GM18907 (cell line): ENCODE results near the gene KY.

Experiments
- ATAC-seq: cut with Tn5 transposase; IDR thresholded peaks from one replicate; pipeline ENCODE4 v1.9.1; 2021; ENCODE audit warnings: mild to moderate bottlenecking, moderate library complexity; ENCODE audit not compliant: unreplicated experiment

KY gene, protein sequence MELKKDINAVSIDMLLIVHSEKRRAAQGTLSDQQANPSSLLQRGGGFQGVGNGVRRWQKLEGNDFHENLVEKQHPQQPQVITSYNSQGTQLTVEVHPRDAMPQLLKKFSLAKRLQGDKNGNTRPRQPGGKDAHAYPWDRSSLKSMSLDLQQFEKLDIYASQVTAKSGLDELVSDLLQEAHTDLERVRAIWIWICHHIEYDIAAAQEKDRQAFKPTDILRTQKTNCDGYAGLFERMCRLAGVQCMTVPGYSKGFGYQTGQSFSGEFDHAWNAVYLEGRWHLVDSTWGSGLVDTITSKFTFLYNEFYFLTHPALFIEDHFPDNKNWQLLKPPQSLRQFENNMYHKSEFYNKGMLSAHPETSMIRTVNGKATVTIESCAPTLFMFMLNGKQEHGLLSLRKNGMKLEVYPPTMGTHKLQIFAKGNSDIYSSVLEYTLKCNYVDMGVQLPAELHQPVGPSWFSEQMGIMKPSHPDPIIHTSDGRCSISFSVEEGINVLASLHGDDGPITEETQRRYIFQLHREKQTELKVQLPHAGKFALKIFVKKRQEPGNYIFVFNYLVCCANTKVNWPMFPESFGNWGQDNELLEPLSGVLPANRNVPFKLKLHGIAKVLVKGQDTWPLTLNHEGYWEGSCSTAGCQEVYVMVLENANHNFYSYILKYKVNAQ

DNA sequence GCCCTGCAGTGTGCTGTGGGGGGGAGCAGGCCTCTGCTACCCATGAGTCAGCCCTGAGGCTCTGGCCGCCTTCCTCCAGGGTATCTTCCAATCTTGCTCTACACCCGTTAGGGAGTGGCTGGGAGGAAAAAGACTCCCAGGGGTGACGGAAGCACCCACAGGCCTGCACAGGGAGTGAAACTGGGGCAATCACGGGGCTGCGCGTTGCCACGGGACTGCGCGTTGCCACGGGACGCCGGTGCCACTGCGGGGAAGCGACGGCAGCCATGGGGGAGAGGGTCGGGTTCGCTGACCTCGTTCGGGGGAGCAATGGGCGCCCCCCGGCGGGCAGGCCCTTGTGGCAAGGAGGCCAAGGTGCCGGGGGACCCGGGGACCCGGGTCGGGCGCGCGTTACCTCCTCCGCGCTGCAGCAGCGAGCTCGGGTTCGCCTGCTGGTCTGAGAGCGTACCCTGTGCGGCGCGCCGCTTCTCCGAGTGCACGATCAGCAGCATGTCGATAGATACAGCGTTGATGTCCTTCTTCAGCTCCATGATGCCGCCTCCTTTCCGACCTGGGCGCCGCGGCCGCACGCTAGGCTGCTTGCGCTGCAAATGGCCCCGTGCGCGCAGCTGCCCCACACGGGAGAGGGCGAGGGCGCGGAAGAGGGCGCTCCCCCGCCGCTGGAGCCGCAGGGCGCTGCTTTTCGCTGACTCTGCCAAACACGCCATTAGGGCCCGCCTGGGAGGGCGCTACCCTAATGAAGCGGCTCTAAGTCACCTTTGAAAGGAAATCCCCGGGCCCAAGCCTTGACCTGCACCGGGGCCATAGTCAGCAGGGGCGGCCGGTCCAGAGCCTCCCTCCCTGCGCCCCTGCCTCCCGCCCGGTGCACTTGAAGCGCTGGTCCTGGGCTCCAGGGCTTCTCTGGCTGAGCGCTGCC is at the start of gene KY:
Gene KY (minus strand): TSS at position 592 of the 916 bp plus-strand sequence. CDS start 62 bp downstream, at position 530.
- ATAC-seq = no peak

DNA sequence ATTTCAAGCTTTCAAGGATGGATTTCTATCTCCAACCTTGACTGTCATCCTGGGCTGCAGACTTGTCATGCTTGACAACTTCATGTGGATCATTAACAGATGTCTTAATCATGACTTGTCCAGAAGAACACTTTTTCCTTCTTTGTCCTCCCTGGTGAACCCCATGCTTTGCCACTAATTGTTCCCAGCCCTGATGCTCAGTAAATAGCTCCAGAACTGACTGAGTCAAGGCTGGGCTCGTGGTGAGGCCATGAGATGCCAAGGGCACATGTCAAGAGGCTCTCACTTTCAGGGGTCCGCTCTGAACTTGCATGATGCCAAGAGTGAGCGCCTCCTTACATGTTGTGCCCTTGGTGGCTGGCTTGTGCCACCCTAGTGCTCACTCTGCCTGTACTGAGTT is 48.9 kb upstream of the KY start:
- ATAC-seq = no peak

DNA sequence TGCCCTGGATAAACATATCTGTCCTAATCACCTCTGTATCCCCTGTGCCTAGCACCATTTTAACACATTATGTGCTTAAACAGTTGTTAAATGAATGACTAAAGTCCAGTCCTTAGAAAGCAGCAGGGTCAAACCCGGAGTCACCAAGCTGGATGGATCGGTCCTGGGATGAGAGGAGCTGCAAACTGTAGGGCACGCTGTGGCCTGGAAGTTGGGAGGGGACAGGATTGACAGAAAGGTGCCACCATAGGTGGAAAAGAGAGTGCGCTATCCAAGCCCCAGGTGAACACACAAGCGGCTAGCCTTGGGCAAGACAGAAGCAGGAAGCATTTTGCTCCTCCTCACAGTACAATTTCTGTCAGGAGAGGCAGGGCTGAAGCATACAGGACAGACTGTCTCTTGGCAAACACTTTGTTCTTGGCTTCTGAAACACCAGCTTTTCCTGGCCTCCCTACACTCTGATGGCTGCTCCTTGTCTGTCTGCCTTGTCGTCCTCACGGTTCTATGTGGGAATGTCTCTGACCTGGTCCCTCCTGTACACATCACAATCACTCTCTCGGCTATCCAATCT is 48.4 kb upstream of the KY start:
- no peak for ATAC-seq

DNA sequence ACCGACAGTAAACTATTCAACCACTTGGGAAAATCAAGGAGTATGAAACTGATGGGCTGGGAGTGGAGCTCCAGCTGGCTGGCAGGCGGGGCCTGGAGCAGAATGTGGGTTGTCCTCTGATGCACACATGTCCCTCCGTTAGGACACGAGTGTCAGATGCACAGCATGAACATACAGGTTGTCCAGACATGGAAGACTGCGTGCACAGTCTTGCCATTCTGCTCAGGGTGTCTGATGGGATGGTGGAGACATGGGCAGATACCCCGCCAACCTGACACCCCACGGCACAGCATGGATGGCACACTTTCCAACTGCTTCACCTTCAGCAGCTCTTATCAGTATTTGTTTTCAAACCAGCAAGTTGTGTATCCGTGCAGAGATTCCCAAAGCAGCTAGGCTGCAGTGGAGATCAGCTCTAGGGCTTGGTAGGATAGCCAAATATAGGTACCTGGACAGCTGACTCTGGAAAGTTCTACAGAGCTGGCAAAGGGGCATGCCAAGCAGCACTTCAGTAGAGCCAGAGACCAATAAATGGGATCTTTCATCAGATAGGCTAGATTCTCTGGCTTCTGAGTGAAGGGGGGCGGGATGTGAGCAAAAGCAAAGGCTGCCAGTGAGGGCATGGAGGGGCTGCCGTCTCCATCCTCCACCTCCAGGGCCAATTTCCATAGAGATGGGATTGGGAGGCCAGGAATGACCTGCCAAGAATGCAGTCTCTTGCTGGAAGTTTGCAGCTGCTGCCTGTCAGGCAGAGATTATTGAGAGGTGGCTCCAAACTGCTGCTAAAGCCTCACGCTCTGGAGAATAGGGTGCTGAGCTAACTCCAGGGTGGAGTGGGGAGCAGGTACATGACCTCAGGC is 47.2 kb upstream of the KY start:
- ATAC-seq = no peak

DNA sequence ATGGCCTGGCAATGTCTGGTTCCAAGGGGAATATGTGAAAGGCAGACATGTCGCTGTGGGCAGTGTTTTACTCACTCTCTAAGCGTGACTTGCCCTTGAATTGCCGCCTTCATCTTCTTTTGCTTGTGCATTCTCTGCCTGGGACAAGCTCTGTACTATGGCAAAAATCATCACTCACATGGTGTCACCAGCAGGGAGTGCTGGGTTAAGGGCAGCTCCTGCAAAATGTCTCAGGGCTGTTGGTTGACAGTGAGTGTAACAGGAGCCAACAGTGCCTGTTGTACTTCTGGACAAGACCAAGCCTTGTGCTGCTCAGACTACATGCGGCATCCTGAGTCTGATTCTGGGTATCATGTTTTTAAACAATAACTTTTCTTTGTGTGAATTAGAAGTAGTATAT is 45.3 kb upstream of the KY start:
- no peak for ATAC-seq

DNA sequence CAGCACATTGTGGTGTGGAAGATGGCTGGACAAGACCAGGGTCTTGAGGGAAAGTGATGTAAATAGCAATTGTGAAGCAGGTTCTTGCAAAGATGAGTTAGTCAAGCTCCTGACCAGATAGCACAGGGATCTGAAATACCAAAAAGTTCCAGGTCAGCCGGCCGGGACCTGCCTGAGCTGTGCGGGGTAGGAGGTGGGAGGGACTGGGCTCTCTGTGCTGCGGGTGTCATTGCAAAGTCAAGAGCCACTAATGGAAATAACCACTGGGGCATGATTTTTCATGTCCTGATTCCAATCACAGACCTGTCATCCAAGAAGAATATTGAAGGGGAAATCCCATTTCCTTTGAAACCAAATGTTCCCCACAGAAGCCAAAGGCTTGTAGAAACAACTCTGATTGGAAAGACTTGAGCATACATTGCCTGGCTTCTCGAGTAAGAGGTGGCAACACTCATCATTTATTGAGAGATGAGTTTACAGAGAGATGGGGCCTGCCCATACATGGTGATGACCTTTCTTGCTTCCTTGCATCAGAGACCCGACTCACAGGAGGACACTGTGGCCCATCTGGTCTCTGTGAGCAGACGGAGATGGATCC is 44.2 kb upstream of the KY start:
- no peak for ATAC-seq

DNA sequence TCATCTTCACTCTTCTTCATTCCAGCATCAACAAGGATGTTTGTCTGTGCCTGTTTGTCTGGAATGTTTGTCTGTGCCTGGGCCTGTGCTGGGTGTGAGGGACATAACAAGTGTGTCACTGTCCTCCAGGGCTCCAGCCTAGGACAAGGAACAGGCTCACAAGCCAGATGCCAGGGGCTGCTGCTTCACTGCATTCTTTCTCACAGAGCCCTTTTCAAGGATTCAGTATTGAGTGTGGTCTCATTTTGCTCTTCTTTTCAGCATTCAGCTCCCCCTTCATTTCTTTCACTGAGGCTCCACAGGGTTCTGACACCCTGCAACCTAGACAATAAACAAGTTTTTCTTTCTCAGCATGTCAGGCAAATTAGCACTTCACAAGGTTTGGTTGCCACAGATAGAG is 43.6 kb upstream of the KY start:
- no peak for ATAC-seq

DNA sequence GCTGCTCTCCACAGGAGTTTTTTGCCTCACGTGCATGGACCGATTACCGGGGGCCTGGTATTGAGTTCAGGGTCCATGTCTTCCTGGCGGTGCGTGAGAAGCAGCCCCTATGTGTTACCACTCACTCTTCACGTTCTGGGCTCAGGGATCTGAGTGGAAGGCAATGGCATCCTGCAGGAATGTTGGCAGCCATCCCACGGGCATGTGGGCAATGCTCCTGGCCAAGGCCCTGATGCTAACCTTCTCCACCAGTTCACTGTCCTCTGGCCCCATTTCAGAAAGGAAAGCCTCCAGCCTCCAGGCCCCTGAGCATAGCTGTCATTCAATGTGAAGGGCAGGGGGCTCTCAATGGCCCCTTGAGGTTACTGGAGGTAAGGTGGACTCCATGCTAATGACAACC is 43.0 kb upstream of the KY start:
- ATAC-seq = no peak

DNA sequence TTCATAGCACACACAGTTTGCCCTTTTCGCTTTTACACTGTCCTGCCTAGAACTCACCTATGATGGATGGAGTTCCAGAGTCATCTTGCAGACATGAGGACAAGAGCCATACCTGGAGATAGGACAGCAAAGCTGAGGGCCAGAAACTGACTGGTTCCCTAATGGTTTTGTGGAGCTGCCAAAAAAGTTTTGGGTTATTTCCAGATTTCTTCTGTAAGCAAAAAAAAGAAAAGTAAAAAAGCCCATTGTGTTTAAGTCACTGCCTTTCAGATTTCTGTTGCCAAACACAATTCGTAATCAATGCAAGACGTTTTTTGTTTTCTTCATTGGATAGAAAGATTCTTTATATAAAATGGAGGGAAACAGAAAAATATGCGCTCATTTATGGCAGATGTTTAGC is 42.4 kb upstream of the KY start:
- ATAC-seq = no peak

DNA sequence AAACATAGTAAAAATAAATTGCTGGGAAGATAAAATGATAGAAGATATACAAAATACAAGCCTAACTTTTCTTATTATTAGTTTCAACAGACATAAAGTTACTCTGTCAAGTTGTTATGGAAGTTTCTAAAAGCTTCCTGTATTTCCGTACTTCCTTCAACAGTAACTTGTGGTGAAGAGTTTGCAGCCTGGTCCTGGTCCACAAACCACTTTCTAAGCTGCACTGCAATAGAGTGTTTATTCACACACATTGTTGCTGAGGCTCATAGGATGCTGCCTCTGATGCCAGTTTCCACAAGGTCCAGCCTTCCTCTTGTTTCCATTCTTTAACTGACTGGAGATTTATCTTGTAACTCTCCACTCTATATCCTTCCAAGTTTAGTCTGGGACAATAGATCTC is 39.4 kb upstream of the KY start:
- ATAC-seq = no peak

DNA sequence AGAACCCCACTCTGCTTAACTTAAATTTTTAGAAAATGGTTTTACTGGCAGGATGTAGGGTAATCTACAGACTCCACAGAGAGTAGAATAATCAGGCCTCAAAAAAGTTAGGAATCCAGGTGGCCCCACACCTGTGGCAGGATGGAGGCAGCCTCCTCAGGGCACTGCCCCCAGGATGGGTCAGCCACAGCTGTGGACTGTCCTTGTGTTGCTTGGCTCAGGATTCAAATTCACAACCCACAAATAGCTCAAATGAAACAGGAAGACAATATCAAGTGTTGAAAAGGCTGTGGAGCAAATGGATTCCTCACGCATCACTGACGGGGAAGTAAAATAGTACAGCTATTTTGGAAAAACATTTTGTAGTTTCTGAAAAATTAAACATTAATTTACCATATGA is 36.8 kb upstream of the KY start:
- no peak for ATAC-seq

DNA sequence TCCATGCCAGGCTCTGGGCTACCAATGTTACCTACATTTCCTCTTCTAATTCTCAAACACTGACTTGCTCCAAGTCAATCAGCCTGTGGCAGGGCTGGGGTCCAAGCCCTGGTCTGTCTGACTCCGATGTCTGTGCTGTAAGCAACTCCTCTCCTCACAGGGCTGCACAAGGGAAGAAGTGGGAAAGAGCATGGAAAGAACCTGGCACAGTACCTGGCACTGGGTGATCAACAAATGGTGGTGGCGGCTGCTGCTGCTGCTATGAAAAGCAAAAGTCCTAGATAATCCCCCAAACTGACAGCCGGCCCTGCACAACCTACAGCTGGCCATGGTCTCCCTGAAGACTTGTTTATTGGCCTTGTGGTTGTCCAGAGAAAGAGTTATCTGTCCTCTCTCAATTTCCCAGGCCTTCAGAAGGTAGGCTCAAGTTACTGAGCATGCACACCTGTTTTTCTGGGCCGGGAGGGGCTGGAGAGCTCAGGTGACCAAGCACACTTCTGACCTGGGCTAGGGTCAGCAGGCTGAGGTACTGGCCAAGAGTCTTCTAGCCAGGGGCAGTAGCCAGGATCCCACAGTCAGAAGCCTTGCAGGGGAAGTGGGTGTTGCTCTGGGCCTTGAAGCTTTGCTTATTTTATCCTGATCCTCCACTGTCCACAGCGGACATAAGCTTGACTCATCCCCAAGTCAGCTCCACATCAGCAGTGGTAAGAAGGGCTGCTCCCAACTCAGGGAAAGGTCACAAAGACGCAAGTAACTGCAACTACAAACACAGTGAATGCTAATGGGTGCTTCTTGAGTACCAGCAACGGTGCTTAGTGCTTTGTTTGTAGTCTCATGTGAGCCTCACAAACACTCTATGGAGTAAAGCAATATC is 35.3 kb upstream of the KY start:
- no peak for ATAC-seq

DNA sequence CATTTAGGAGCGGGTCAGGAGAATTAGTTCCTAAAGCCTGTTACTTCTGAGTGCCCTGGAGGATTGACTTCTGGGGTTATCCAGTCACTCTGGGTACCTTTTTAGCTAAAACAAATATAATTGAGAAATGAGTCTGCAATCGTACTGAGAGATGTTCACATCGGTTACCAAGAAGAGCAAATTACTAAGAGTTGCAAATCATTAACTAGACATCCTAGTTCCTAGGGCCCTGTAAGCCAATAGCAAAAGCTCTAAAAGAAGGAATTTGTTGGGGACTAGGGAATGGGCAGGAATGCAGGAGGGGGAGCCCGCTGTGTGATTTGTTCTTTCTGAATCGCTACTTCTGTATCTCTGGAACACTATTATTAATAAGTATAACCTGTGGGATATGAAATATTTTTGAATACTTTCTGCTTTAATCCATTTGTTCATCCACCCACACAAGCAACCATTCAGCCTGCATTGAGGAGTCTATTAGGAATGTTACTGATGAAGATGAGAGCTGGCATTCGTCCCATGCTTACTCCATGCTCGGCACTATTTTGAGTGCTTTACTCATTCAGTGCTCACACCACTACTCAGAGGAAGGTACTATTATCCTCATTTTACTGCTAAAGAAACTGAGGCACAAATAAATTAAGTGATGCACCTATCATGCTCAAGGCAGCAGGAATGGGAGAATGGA is 31.5 kb upstream of the KY start:
- no peak for ATAC-seq

DNA sequence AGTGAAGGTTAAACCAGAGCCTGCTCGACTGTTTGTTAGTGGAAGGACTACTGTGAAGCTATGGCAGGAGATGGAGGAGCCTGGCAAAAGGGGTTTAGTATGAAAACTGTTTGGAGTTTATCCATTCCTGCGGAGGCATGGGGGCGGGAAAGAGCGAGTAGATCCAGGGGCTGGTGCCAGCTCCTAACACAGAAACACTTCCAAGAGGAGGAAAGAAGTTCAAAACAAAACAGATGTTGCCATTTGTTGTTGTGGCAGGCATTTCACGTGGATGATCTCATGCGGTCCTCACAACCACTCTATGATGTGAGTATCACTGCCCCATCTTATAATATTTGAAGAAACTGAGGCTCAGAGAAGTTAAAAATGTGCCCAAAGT is 30.7 kb upstream of the KY start:
- no peak for ATAC-seq

DNA sequence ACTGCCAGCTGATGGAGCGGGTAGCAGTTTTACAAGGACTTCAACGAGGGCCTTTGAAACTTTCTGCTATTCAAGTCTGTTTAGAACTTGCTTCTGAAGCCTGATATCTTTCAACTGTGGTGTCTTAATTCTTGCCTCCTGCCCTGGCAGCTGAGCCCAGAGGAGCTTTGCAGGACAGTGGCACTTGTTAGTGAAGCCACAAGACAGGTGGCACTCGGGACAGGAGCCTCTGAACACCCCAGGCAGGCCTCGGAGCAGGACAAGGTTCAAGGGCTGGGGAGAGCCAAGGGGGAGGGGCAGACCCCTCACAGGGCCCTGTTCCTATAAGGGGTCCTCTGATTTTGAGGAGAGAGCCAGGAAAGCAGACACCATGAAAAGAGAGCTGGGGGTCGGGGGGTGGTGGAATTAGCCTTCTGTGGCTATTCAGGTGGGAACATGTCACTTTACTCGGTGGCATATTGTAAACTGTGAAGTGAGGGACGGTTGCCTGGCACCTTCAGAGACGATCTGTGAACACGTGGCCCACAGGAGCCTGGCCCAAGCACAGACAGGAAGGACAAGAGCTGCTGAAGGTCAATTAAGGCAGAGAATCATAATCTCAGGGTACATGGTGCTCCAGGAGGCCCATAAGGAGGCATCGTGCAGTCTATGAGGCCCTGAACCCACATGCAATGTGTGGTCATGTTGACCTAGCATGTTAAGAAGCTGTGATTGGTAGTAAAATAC is 30.1 kb upstream of the KY start:
- ATAC-seq = no peak

DNA sequence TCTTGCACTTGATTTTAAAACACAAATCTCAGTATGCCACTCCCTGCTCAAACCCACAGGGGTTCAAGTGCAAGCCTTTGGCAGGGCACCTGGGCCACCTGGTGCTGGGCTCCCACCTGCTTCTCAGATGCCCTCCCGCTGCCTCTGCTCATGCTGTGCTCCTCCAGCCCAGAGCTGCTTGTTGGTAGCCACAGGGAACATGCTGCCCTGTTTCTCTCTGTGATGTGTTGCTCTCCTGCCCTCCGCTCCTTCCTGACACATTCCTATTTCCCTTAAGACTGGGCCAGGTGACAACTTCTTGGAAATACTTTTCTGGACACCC is 27.1 kb upstream of the KY start:
- no peak for ATAC-seq

DNA sequence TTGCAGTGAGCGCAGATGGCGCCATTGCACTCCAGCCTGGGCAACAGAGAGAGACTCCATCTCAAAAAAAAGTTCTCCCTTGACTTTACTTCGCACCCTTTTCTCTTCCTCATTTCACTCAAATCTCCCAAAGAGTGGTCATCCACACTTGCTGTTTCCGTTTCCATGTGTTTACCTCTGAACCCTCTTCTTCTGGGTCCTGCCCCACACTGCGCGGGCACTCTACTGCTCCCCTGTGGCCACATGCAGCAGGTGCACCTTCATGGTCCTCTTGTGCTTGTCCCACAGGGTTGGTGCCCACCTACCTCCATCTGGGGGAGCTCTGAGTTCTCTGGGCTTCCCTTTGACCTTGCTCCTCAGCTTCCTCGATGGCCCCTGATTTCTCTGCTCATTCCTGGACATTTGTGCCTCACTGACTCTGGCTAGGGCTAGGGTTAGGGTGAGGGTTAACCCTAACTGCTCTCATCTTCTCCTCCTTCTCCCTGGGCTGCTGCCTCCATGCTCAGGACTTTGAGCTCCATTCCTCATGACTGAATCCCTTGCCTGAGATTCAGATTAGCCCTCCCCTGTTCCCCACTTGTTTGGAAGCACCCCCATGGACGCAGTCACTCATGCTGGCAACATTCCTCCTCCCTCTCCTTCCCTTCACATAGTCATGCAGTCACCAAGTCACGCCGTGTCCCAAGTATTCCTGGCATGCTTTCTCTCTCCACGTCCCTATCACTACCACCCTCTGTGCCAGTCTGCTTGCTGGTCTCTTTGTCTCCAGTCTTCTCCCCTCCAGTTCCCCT is 26.6 kb upstream of the KY start:
- ATAC-seq = no peak
